Mucosa of rectum (tissue), 2 donors: ENCODE data around the gene CD8B2.
"Not testable (repeated sequence)": the region's sequence is repeated elsewhere in the genome, so short reads cannot be mapped to it uniquely, and the experiment has no call there.

Experiments used
- H3K27ac ChIP-seq, 2 donors: one replicate each; pipeline ENCODE4 v1.7.0; 2013; ENCODE audit warnings: inconsistent platforms in 2 of 2, low read depth in 2 of 2, low read length in 2 of 2
- H3K27me3 ChIP-seq, 2 donors: one replicate each; pipeline ENCODE4 v1.7.0; 2013; ENCODE audit warnings: low read length in 2 of 2; ENCODE audit not compliant: control insufficient read depth in 2 of 2, insufficient read depth in 2 of 2
- H3K36me3 ChIP-seq, 2 donors: one replicate each; pipeline ENCODE4 v1.7.0; 2013; ENCODE audit warnings: low read length in 2 of 2; ENCODE audit not compliant: control insufficient read depth in 2 of 2, insufficient read depth in 2 of 2
- H3K4me1 ChIP-seq, 2 donors: one replicate each; pipeline ENCODE4 v1.7.0; 2013; ENCODE audit warnings: low read length in 2 of 2, mild to moderate bottlenecking in 1 of 2; ENCODE audit not compliant: control insufficient read depth in 2 of 2, insufficient read depth in 2 of 2
- H3K4me3 ChIP-seq, 2 donors: one replicate each; pipeline ENCODE4 v1.7.0; 2013; ENCODE audit warnings: low read length in 2 of 2
- H3K9ac ChIP-seq, 2 donors: one replicate each; pipeline ENCODE4 v1.7.0; 2013; ENCODE audit warnings: low read length in 2 of 2, low read depth in 1 of 2, mild to moderate bottlenecking in 1 of 2
- H3K9me3 ChIP-seq, 2 donors: one replicate each; pipeline ENCODE4 v1.7.0; 2013; ENCODE audit warnings: low read length in 2 of 2; ENCODE audit not compliant: control insufficient read depth in 2 of 2
- donor health status: healthy.
- donor health status: Normal muscosa, but diverticular disease.

The CD8B2 gene

DNA sequence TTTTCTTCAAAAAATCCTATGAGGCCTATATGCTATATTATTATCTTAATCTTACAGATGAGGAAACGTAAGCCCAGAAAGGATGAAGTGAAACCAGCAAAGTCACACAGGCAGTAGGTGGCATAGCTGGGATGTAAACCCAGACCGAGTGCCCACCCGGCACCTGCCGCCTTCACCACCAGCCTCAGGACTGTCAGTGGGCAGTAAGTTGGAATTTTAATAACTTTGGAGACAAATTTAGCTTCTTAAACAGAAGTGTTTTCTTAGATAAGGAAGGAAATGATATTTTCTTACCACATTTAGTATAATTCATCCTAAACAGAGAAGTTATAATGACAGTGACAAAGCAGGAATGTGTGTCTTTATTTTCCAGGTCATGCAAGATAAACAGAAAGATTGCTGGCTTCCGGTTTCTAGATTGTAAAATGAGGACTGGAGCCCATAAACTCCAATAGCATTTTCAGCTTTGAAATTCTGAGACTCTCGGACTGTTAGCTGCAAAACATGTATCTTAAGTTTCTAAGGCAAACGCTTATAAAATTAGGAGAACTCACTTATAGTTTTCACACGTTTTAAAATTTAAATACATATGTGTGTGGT lies 59.3 kb downstream of the CD8B2 start:
- no peaks in the 10 kb centered on the region for H3K27me3 ChIP-seq

DNA sequence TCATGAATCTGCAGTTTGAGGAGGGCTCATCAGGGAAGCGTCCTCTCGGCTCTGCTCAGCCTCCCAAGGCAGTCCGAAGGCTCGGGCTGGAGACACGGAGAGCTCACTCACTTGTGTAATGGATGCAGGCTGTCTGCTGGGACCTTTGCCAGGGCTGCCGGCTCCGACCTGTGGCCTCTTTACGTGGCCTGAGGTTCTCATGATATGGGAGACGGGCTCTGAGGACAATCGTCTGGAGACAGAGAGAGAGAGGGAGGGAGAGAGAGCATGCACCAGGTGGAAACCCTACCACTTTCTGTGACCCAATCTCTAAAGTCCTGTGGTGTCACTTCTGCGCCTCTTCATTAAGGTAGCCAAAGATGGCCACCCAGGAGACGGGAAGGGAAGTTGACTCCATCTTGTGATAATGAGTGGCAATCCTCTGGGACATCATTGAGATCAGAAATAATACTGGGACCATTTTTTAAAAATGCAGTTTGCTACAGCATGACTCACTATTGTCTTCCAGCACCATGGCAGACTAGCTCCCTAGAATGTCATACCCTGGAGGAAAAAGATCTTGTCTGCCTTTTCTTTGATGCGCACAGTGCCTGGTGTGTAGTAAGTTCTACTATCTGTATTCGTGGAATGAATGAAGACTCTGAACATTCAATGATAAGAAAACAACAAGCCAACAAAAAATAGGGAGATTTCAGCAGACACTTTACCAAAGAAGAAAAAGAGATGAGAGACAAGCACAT lies 60.2 kb downstream of the CD8B2 start:
- H3K27me3 ChIP-seq, result no peaks in the 10 kb centered on the region

More for the DNA sequence above, 59.3 kb downstream of the CD8B2 start:
- no peaks in the 10 kb centered on the region for H3K9me3 ChIP-seq
- no peaks in the 10 kb centered on the region for H3K36me3 ChIP-seq
- H3K4me3 ChIP-seq, result no peak overlapping the region
- H3K27ac ChIP-seq, result no peak overlapping the region
- no peak overlapping the region for H3K9ac ChIP-seq
- H3K4me1 ChIP-seq, result peaks cover 4 to 12% of the 10 kb centered on the region in 2 donors

DNA sequence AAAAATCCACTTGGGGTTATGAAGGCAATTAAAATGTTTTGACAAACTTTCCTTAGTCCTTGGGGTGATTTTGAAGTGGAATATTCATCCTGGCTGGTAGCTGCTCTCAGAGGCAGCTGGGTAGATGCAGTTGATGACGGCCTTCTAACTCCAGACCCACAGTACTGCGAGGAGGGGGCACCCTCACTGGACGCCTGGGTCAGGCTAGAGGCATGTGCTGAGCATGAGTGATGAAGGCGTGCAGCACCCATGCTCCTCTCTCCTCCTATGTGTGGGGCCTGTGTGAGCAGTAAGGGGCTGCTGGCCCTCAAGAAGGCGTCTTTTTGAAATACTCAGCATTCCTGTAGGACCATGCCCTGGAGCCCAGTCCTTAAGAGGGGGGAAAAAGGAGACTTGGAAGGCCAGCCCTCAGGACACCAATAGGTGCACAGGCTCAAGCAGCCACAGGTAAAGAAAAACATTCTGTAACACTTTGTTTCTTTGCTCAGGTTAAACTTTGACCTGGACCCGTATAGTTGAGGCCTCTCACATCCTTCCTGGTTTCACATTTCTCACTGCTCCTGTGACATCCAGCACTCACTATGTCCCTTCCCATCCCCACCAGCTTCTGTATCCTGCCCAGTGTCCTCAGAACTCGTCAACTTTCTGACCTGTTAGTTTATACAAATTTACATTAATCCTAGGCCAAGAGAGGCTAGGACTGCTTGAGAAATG lies 64.4 kb downstream of the CD8B2 start:
- Histone ChIP-seq H3K9ac (no peak overlapping the region), H3K36me3 (no peaks in the 10 kb centered on the region), H3K4me1 (peaks cover 4 to 6% of the 10 kb centered on the region in 2 donors), H3K27me3 (no peaks in the 10 kb centered on the region), H3K27ac (no peak overlapping the region), H3K9me3 (no peaks in the 10 kb centered on the region), H3K4me3 (no peak overlapping the region)

More for the DNA sequence above, 60.2 kb downstream of the CD8B2 start:
- no peaks in the 10 kb centered on the region for H3K36me3 ChIP-seq
- H3K4me1 ChIP-seq, result peaks cover 4 to 12% of the 10 kb centered on the region in 2 donors
- no peaks in the 10 kb centered on the region for H3K9me3 ChIP-seq
- H3K27ac ChIP-seq, result no peak overlapping the region
- no peak overlapping the region for H3K9ac ChIP-seq
- no peak overlapping the region for H3K4me3 ChIP-seq

DNA sequence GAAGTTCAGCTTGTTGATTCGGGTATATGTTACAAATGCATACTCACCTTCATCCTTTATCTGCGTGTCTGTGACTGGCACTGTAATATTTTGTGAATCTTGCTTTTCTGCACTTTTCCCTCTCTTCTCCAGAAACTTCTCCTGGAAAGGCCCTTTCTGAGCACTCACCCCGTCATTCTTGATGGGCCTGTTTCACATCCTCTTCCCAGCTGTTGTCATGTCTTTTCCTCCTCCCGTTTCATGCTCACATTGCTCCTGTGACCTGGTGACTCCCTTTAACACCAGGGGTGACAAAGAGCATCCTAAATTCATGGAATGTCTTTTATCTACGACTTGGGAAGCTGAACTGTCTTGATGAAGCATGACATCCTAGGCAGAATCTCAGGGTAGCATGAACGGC lies 65.8 kb downstream of the CD8B2 start:
- Histone ChIP-seq H3K36me3 (no peaks in the 10 kb centered on the region), H3K4me3 (no peak overlapping the region), H3K9ac (no peak overlapping the region), H3K9me3 (no peaks in the 10 kb centered on the region), H3K4me1 (no peaks in the 10 kb centered on the region), H3K27ac (no peak overlapping the region), H3K27me3 (no peaks in the 10 kb centered on the region)

DNA sequence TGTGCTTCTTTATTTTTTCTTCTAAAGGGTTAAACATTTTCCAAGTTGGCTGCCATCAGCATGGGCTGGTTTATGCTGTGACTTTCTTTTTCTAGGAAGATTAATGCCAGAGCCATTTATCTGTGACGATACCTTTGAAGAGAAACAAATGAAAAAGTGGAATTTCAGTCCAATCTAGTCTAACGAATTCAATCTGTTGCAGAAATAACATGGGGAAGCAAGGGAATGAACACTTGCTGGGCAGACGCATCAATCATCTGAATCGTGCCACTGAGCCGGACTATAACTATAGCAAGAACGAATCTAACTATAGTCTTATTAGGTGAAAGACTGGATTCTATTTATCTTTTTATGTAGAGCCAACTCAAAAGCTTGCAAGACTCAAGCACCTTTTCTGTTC lies 66.2 kb downstream of the CD8B2 start:
- Histone ChIP-seq H3K9ac (no peak overlapping the region), H3K27ac (no peak overlapping the region), H3K4me1 (no peaks in the 10 kb centered on the region), H3K9me3 (no peaks in the 10 kb centered on the region), H3K36me3 (no peaks in the 10 kb centered on the region), H3K27me3 (no peaks in the 10 kb centered on the region), H3K4me3 (no peak overlapping the region)

DNA sequence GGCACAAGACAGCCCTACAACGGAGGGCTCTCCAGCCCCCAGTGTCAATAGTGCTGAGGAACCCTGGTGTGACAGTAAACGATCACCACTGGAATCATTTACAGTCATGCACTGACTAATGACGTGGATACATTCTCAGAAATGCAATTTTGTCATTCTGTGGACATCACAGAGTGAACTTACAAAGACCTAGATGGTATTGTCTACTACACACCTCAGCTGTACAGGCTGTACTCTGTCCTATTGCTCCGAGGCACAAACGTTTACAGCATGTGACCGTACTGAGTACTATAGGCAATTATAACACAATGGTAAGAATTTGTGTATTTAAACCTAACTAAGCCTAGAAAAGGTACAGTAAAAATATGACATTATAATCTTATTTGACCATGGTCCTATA lies 67.2 kb downstream of the CD8B2 start:
- no peak overlapping the region for H3K4me3 ChIP-seq
- H3K9me3 ChIP-seq, result no peaks in the 10 kb centered on the region
- H3K9ac ChIP-seq, result no peak overlapping the region
- H3K4me1 ChIP-seq, result no peaks in the 10 kb centered on the region
- no peak overlapping the region for H3K27ac ChIP-seq
- no peaks in the 10 kb centered on the region for H3K36me3 ChIP-seq
- H3K27me3 ChIP-seq, result no peaks in the 10 kb centered on the region

DNA sequence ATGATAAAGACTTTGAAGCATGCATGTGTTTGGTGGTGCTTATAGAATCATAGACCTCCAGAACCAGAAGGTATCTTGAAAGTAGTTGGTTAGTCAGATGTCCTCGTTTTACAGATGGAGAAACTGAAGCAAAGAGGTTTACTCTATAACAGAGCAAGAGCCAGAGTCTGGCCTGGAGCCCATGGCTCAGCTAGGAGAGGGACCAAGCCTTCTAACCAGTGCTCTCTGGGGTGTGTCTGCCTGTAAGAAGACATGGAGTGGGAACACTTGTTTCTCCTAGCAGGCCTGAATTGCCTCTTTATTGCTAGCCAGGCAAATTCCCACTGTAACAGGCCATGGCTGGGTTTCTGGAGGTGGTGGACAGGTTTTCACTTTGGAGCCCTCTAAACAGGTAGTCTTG lies 67.9 kb downstream of the CD8B2 start:
- Histone ChIP-seq H3K9me3 (no peaks in the 10 kb centered on the region), H3K27ac (no peak overlapping the region), H3K4me3 (no peak overlapping the region), H3K27me3 (no peaks in the 10 kb centered on the region), H3K36me3 (no peaks in the 10 kb centered on the region), H3K4me1 (no peaks in the 10 kb centered on the region), H3K9ac (no peak overlapping the region)

DNA sequence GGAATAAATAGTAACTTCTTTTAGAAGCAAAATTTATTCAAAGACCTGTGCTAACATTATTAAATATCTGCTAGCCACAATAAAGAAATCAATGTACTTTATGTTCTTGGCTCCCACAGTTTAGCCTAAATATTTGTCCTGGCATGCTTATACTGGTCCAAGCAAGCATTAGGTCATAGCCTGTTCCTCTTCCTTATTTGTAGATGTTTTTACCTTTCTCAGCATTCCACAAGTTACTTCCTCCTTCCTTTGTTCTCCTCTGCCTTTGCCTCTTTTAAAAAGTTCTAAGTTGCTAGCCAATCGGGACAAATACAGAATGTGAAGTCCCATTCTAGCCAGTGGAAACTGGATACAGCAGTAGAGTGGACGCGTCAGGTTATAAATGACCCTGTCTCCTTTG lies 72.6 kb downstream of the CD8B2 start:
- not testable (repeated sequence) for H3K4me1 ChIP-seq, H3K4me3 ChIP-seq, H3K27ac ChIP-seq, H3K9ac ChIP-seq, H3K9me3 ChIP-seq, H3K36me3 ChIP-seq, H3K27me3 ChIP-seq

DNA sequence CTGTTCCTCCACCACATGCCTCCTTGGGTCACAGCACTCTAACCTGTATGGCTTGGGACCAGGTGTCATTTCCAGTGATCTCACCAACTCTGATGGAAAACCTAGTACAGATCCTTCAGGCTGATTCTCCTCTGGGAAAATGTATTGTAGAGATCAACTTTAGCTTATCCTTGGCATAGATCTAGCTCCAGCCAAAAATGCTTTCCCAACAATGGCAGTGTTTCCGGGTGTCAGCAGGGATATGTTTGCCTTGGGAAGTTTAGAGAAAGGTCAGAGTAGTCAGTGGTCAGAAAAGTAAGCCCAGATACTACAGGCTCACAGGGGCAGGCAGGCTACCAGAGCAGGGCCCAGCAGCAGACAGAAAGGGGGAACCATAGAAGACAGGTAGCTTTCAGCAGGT lies 73.6 kb downstream of the CD8B2 start:
- H3K4me1 ChIP-seq, result no peaks in the 10 kb centered on the region
- H3K27me3 ChIP-seq, result no peaks in the 10 kb centered on the region
- H3K9me3 ChIP-seq, result no peaks in the 10 kb centered on the region
- no peak overlapping the region for H3K27ac ChIP-seq
- H3K36me3 ChIP-seq, result no peaks in the 10 kb centered on the region
- H3K9ac ChIP-seq, result no peak overlapping the region
- H3K4me3 ChIP-seq, result no peak overlapping the region

DNA sequence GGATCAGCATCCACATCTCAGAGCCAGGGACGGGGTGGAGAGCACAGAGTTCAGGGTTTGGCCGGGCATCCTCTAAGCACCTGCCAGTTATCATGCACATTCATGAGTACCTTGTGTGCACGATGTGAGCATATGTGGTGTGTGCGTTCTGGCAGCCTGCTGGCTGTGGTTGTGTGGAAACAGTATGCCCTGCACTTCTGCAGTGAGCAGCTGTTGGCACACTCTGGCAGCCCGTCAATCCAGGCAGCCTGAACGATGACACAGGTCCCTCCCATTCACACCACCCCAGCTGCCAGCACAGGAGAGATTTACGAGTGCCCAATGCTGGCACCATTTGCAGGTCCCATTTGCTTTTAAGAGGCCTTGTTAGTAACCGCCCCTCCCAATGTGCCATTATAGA lies 74.2 kb downstream of the CD8B2 start:
- no peaks in the 10 kb centered on the region for H3K36me3 ChIP-seq
- H3K4me3 ChIP-seq, result no peak overlapping the region
- H3K27ac ChIP-seq, result no peak overlapping the region
- H3K27me3 ChIP-seq, result no peaks in the 10 kb centered on the region
- no peaks in the 10 kb centered on the region for H3K4me1 ChIP-seq
- no peaks in the 10 kb centered on the region for H3K9me3 ChIP-seq
- H3K9ac ChIP-seq, result no peak overlapping the region
